Fibroblast of lung (primary cell): ENCODE measurements around the gene ITK. TPM values are rescaled to one million over a fixed set of nuclear protein-coding genes. Genes with fewer than 3 reads are reported as not detected.

ENCODE experiments used
- DNase-seq, 2 donors: peaks; one replicate each; pipeline versions ENCODE4 v3.0.0 to v3.0.0-alpha.2; 2010; ENCODE audit warnings: low read depth in 2 of 2
- H2AFZ ChIP-seq: 2 replicates; pipeline ENCODE4 v1.5.1; 2012; ENCODE audit warnings: low read length, control low read depth, inconsistent platforms
- H3K27ac ChIP-seq: 2 replicates; pipeline ENCODE4 v1.5.1; 2011; ENCODE audit warnings: low read length, control low read depth; ENCODE audit not compliant: insufficient read depth
- H3K27me3 ChIP-seq: 2 replicates; pipeline ENCODE4 v1.5.1; 2011; ENCODE audit warnings: mild to moderate bottlenecking, low read length; ENCODE audit not compliant: control insufficient read depth, insufficient read depth
- H3K36me3 ChIP-seq: 2 replicates; pipeline ENCODE4 v1.5.1; 2011; ENCODE audit warnings: low read length; ENCODE audit not compliant: control insufficient read depth, insufficient read depth
- H3K4me1 ChIP-seq: 2 replicates; pipeline ENCODE4 v1.5.1; 2011; ENCODE audit warnings: low read length; ENCODE audit not compliant: control insufficient read depth, insufficient read depth; ENCODE audit errors: extremely low read depth
- H3K4me2 ChIP-seq: 2 replicates; pipeline ENCODE4 v1.5.1; 2011; ENCODE audit warnings: low read length, control low read depth; ENCODE audit not compliant: insufficient read depth; ENCODE audit errors: extremely low read depth
- H3K4me3 ChIP-seq, 4 experiments: fragments of 200-600 bp in 1 of 4; sonication (generic) in 1 of 4; replicated peaks in 1 of 4; 2 replicates each; pipeline ENCODE4 v1.5.1; 2011 to 2016; ENCODE audit warnings: low read length in 4 of 4, low read depth in 3 of 4, mild to moderate bottlenecking in 3 of 4, control low read depth in 2 of 4, inconsistent platforms in 1 of 4, mixed read lengths in 1 of 4; ENCODE audit not compliant: insufficient read depth in 1 of 4; ENCODE audit errors: control extremely low read depth in 1 of 4
- H3K79me2 ChIP-seq: 2 replicates; pipeline ENCODE4 v1.5.1; 2012; ENCODE audit warnings: mild to moderate bottlenecking, low read length, inconsistent platforms; ENCODE audit not compliant: control insufficient read depth, insufficient read depth
- H3K9ac ChIP-seq: 2 replicates; pipeline ENCODE4 v1.5.1; 2011; ENCODE audit warnings: mild to moderate bottlenecking, low read length, control low read depth; ENCODE audit not compliant: insufficient read depth
- H3K9me3 ChIP-seq: 2 replicates; pipeline ENCODE4 v1.5.1; 2012; ENCODE audit warnings: low read depth, low read length; ENCODE audit not compliant: control insufficient read depth, insufficient read depth
- H4K20me1 ChIP-seq: 2 replicates; pipeline ENCODE4 v1.5.1; 2011; ENCODE audit warnings: low read length; ENCODE audit not compliant: control insufficient read depth, insufficient read depth; ENCODE audit errors: extremely low read depth
- EZH2 ChIP-seq: IDR thresholded peaks from 2 replicates; pipeline ENCODE4 v1.5.1; 2012; ENCODE audit warnings: low read length, control low read depth, mild to moderate bottlenecking; ENCODE audit errors: missing control alignments
- polyA plus RNA-seq, 2 donors: library from polyadenylated mRNA; depleted of rRNA in 1 of 2; stranded (reverse) in 1 of 2; unstranded in 1 of 2; fragments of >200 nt; gene quantifications; 2 replicates each; pipeline ENCODE4 v1.2.1, GENCODE V29; 2011 to 2012; ENCODE audit warnings: missing spikeins in 1 of 2
- total RNA-seq: library from RNA; depleted of rRNA; stranded (reverse); fragments of >200 nt; gene quantifications from 2 replicates; pipeline ENCODE4 v1.2.1, GENCODE V29; 2014
- TF ChIP-seq, protein P1 (sequence below), 2 donors: IDR thresholded peaks in 1 of 2; conservative IDR thresholded peaks in 1 of 2; 1 replicate in 1 of 2; 2 replicates in 1 of 2; pipeline ENCODE4 v1.5.1; 2011 to 2012; ENCODE audit warnings: low read length in 2 of 2, control low read depth in 1 of 2, inconsistent platforms in 1 of 2, low read depth in 1 of 2, mild to moderate bottlenecking in 1 of 2

Gene ITK
- total and polyA plus RNA-seq, 2 donors (not counting 1 experiment from before 2014, with no cell fraction given), result 0.17 TPM; not detected in 1

DNA sequence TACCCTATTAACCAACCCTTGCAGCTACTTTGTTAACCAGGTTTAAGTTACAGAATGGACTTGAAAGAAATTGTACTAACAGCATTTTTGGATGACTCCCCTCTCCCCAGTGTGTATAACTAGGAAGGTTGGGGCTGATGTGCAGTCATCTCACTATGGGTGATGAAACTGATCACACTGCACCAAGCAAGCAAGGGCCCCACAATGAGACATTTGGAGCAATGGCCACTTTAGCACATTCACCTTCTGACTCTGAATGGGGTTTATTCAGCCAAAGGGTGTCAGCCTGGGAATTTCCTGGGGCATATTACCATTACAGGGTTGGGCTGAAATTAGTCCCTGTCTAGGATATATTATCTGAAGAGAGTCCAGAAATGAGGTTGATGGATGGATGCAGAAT is 66.6 kb downstream of the ITK start:
- Histone ChIP-seq H4K20me1 (no peaks in the 10 kb centered on the region), H3K9ac (no peak overlapping the region)

DNA sequence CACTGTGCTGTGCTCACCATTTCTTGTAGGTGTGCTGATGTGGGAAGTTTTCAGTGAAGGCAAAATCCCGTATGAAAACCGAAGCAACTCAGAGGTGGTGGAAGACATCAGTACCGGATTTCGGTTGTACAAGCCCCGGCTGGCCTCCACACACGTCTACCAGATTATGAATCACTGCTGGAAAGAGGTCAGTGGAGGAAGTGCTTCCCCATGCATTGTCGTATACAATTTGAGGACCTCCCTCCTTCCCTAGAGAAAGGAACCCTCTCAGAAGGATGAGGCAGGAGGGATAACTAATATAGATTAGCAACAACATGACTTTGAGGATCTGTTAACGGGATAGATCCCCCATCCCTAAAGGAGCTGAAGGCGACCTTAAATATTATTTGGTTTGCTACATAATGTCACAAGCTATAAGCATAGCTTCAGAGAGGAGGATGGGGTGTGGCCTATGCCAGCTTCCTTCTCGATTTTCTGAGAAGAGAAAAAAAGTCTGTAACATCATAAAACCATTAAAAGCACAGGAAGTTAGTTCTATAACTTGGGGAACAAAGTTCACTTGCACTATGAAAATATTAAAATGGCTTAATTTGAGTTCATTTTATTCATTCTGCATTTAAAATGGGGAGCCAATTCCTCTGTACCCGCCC is 68.3 kb downstream of the ITK start:
- no peak for TF ChIP-seq EZH2
- TF ChIP-seq, protein P1, sequence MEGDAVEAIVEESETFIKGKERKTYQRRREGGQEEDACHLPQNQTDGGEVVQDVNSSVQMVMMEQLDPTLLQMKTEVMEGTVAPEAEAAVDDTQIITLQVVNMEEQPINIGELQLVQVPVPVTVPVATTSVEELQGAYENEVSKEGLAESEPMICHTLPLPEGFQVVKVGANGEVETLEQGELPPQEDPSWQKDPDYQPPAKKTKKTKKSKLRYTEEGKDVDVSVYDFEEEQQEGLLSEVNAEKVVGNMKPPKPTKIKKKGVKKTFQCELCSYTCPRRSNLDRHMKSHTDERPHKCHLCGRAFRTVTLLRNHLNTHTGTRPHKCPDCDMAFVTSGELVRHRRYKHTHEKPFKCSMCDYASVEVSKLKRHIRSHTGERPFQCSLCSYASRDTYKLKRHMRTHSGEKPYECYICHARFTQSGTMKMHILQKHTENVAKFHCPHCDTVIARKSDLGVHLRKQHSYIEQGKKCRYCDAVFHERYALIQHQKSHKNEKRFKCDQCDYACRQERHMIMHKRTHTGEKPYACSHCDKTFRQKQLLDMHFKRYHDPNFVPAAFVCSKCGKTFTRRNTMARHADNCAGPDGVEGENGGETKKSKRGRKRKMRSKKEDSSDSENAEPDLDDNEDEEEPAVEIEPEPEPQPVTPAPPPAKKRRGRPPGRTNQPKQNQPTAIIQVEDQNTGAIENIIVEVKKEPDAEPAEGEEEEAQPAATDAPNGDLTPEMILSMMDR (conservative IDR thresholded peaks at IDR 0.05 in 1 of 2, IDR thresholded peaks at IDR 0.05 in 1 of 2; ENCODE audit: low read depth in 1 of 2, low read length in 2 of 2), result no peak
- H3K36me3 ChIP-seq, result no peaks in the 10 kb centered on the region
- H3K4me1 ChIP-seq, result no peaks in the 10 kb centered on the region
- H3K9ac ChIP-seq, result no peak overlapping the region
- no peaks in the 10 kb centered on the region for H3K9me3 ChIP-seq
- H4K20me1 ChIP-seq, result no peaks in the 10 kb centered on the region
- no peak overlapping the region for H2AFZ ChIP-seq
- no peak for DNase-seq
- H3K79me2 ChIP-seq, result no peaks in the 10 kb centered on the region
- no peaks in the 10 kb centered on the region for H3K27me3 ChIP-seq
- no peak overlapping the region for H3K4me3 ChIP-seq
- no peak overlapping the region for H3K4me2 ChIP-seq
- no peak overlapping the region for H3K27ac ChIP-seq

More for the DNA sequence above, 66.6 kb downstream of the ITK start:
- no peak overlapping the region for H3K4me2 ChIP-seq
- H3K4me1 ChIP-seq, result no peaks in the 10 kb centered on the region
- no peak overlapping the region for H2AFZ ChIP-seq
- H3K27me3 ChIP-seq, result no peaks in the 10 kb centered on the region
- H3K79me2 ChIP-seq, result no peaks in the 10 kb centered on the region
- H3K4me3 ChIP-seq, result no peak overlapping the region
- TF ChIP-seq, protein P1 (conservative IDR thresholded peaks at IDR 0.05 in 1 of 2, IDR thresholded peaks at IDR 0.05 in 1 of 2; ENCODE audit: low read depth in 1 of 2, low read length in 2 of 2), result no peak
- TF ChIP-seq EZH2, result no peak
- DNase-seq, result no peak
- no peaks in the 10 kb centered on the region for H3K36me3 ChIP-seq
- no peaks in the 10 kb centered on the region for H3K9me3 ChIP-seq
- H3K27ac ChIP-seq, result no peak overlapping the region

DNA sequence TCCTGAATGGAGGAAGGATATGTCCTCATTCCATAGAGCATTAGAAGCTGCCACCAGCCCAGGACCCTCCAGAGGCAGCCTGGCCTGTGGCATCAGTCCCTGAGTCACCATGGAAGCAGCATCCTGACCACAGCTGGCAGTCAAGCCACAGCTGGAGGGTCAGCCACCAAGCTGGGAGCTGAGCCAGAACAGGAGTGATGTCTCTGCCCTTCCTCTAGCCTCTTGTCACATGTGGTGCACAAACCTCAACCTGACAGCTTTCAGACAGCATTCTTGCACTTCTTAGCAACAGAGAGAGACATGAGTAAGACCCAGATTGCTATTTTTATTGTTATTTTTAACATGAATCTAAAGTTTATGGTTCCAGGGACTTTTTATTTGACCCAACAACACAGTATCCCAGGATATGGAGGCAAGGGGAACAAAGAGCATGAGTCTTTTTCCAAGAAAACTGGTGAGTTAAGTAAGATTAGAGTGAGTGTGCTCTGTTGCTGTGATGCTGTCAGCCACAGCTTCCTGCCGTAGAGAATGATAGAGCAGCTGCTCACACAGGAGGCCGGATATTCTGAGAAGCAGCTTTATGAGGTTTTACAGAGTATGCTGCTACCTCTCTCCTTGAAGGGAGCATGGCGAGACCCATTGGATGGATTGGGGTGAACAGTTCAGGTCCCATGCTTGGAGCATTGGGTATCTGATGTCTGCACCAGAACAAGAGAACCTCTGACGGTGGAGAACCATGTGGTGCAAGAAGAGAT is 72.2 kb downstream of the ITK start:
- H3K36me3 ChIP-seq, result no peaks in the 10 kb centered on the region
- DNase-seq, result peak in 1 of 2 donors; percentile 18
- H2AFZ ChIP-seq, result no peak overlapping the region
- no peak overlapping the region for H3K4me2 ChIP-seq
- no peak overlapping the region for H3K4me3 ChIP-seq
- H3K4me1 ChIP-seq, result no peaks in the 10 kb centered on the region
- H3K9ac ChIP-seq, result no peak overlapping the region
- H4K20me1 ChIP-seq, result no peaks in the 10 kb centered on the region
- no peaks in the 10 kb centered on the region for H3K79me2 ChIP-seq
- H3K27ac ChIP-seq, result no peak overlapping the region
- TF ChIP-seq, protein P1 (conservative IDR thresholded peaks at IDR 0.05 in 1 of 2, IDR thresholded peaks at IDR 0.05 in 1 of 2; ENCODE audit: low read depth in 1 of 2, low read length in 2 of 2), result no peak
- no peak for TF ChIP-seq EZH2
- H3K9me3 ChIP-seq, result no peaks in the 10 kb centered on the region
- no peaks in the 10 kb centered on the region for H3K27me3 ChIP-seq
